Posterior vena cava (tissue), 2 donors: Measurements from ENCODE around the gene KRTAP5-3. TPM values are rescaled to one million over a fixed set of nuclear protein-coding genes. Genes with fewer than 3 reads are reported as not detected.

Experiments used
- DNase-seq: peaks from one replicate; pipeline ENCODE4 v3.0.0-alpha.2; 2020; ENCODE audit warnings: low spot score
- intact Hi-C, 2 donors: fragments of 100-400 bp; cut with DNase I; formaldehyde crosslinking; loops; one replicate each; pipeline versions ENCODE4 v1.14.1 to v1.14.2; 2022 to 2023
- total RNA-seq, 2 donors: library from RNA; stranded (reverse); fragmentation: NEBNext Ultra II Directional; extraction: Animal tissue kit (Norgen Biotek cat#: 25700); gene quantifications; one replicate each; pipeline ENCODE4 v1.2.1, GENCODE V29; 2021
- donor health status: DM: yes; HTN: yes; CAD: no.
- donor health status: DM: yes; HTN: yes; CAD: no.

The KRTAP5-3 gene
- total RNA-seq, 2 donors from 2014 or later, result not detected

GRCh38 chr11:1570896-1571759 is 37.1 kb downstream of the KRTAP5-3 start:
- peak; percentile 73 for DNase-seq
- intact Hi-C loops, result no loop called here

- peak; percentile 64 for DNase-seq
- intact Hi-C loops, result no loop called here
Observed at GRCh38 chr11:1570531-1570895, 37.8 kb downstream of the KRTAP5-3 start.

- intact Hi-C loops, result no loop called here
- DNase-seq, result peak; percentile 41
Observed at GRCh38 chr11:1570001-1570453, 38.2 kb downstream of the KRTAP5-3 start.

DNA sequence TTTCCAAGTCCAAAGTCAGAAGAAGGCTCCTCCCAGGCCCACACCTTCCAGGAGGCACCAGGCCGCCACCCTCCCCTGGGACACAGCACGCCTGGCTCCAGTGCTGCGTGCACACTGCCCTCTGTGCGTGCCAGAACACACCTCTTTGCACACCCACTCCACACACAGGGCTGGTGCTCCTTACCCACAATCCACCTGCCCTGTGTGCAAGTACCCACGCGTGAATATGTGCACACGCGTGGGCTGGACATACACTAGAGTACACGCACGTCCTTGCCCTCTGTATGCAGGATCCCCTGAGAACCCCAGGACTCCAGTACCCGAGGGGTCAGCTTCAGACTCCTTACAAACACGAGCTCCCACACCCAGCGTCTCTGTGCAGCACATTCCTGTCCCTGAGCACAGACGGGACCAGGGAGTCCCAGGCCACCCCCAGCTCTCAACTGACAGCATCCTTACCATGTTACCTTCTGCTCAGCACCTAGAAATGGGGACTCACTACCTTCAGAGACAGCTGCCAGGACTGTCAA is 38.9 kb downstream of the KRTAP5-3 start:
- DNase-seq, result peak; percentile 60
- intact Hi-C loops, result no loop called here

GRCh38 chr11:1568441-1568911 is 39.8 kb downstream of the KRTAP5-3 start:
- DNase-seq, result peak; percentile 62
- intact Hi-C loops, result no loop called here

GRCh38 chr11:1567721-1568100 is 40.6 kb downstream of the KRTAP5-3 start:
- DNase-seq, result no peak

GRCh38 chr11:1567052-1567720 is 41.1 kb downstream of the KRTAP5-3 start:
- intact Hi-C loops, result no loop called here
- DNase-seq, result no peak

More at GRCh38 chr11:1567721-1568100, 40.6 kb downstream of the KRTAP5-3 start:
- intact Hi-C loops, result no loop called here

GRCh38 chr11:1566381-1567051 is 41.7 kb downstream of the KRTAP5-3 start:
- intact Hi-C loops, result no loop called here
- no peak for DNase-seq

DNA sequence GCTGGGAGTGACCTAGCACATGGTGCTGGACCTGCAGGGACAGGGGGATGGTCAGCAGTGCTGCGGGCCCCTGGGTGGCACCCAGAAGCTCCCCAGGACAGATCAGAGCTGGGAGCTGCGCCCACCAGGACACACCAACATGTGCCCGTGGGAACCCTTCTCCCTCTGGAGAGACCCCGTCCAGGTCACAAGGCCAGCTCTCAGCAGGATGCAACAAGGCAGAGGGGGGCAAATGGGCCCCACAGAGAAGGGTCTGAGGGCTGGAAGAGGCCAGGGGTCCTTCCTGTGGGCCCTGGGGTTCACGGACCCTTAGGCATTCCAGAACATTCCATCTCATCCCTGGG is 42.4 kb downstream of the KRTAP5-3 start:
- intact Hi-C loops, result no loop called here
- DNase-seq, result no peak

DNA sequence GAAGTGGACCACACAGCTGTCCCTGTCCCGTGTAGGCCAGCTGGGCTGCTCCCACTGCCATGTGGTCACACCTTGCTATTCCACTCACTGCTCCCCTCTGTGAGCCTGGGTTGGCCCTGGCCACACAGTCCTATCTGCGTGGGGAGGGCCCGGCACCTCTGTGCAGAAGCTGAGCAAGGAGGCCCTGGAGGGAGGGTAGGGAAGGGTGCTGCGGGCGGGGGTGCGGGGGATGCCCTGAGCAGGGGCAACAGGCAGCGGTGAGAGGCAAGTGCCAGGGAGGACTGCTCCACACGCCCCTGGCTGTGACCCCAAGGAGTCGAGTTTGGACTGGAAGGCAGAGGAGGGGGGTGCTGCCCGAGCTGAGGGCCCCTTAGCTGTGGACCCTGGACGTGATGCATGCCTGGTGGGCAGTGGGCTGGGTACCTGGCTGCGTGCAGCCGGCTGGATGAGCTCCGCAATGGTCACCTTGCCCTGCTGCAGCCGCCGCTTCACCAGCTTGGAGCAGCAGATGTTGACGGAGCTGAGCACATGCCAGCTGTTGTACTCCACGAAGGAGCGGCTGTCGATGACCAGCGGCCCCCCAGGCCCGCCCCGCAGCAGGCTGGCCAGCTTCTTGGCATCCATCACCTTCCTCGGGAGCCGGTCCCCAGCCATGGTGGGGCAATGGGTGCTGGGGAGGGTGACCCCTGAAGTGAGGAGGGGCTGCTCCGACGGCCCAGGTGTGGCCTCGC is 42.9 kb downstream of the KRTAP5-3 start:
- no peak for DNase-seq
- intact Hi-C loops, result no loop called here

DNA sequence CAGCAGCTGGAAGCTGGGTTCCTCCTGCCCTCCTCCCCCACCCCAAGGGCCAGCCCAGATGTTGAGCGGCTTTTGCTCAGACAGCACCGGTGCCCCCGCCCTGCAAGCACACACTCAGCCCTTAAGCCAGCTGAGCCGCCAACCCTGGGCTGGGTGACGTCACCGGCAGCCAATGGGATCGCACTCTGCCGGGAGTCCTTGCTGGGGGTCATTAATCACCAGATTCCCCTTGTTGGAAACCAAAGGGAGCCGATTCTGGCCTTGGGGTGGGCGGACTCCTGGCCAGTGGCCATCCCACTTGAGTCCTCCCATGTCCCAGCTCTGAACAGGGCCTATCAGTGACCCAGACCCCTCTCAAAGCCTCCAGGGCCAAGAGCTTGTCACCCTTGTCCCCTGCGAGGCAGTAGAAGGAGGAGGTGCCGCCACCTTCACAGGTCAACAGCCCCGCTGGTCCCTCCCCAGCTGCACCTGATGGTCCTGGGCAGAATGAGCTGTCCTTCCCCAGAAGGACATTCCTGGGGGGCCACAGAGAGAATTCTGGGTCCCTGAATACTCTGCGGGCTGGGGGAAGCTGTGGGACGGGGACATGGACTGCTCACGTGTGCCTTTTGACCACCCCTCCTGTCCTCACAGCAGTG is 43.6 kb downstream of the KRTAP5-3 start:
- no peak for DNase-seq
- intact Hi-C loops, result no loop called here

DNA sequence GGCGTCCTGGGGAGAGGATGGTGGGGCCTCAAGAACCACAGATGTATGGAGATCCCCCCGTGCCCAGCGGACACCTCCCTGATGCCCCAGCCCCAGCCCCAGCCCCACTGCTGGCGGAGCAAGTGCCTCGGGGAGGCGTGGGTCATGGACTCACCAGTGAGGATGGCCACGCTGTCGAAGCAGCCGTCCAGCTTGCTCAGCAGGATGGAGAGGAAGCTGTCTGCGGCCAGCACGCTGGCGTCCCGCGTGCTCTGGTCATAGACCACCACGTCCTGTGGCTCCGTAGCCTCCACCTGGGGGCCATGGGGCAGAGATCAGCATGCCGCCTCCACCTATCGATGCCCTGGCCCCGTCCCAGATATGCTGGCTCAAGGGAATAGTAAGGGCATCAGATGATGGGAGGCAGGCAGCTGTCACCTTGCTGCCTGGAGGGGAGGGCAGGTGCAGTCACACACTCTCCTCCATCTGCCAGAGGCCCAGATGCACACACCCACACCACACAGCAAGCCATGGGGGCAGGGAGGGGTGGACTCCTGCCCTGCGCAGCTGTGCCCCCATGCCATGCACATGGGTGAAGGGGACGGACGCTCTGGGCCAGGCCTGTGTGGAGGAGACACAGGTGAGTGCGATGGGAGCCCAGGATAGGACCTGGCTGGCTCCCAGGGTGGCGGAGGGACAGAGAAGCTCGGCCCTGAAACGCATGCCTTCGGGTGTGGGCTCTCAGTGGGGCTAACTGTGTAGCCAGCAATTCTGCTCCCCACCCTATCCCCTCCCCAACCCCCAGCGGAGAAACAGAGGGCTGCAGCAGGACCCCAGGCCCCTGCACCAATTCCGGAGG is 44.3 kb downstream of the KRTAP5-3 start:
- intact Hi-C loops, result no loop called here
- DNase-seq, result no peak

DNA sequence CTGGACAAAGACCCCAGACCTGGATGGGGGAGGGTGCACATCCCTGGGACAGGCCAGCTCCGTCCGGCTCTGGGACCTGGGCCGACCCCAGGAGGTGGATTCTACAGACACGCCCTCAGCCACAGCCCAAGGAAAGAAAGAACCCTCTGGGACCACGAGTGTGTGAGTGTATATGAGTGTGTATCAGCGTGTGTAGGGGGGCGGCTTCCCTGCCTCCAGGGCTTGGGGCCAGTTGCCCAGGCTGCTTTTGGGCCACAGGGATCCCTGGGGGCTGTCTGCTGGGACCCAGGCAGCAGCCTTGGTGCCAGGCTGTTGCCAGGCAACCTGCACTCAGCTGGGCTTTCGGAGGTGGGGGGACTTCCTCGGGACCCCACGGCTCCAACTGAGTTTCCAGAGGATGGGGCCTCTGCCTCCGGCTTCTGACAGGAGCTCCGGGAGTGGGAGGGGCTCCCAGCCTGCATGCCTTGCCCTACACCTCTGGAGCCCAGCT is 45.1 kb downstream of the KRTAP5-3 start:
- intact Hi-C loops, result no loop called here
- no peak for DNase-seq

GRCh38 chr11:1562469-1563148 is 45.7 kb downstream of the KRTAP5-3 start:
- intact Hi-C loops, result no loop called here

DNA sequence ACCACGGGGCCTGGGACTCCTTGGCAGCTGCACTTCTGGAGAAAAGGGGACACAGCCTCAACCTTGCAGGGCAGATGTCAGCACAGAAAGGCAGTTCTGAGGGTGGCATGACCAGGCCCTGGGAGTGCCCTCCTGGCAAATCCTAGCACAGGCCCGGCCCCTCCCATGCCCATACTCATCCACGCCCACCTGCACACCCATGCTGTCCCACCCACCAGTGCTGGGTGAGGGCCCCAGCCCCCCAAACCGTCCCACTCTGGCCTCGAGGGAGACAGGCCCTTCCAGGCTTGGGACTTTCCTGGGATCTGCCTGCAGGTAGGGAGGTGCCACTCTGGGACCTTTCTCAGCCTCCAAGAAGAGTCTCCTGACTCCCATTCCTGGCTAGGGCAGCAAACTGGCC is 46.3 kb downstream of the KRTAP5-3 start:
- intact Hi-C loops, result no loop called here
- no peak for DNase-seq

More at GRCh38 chr11:1562469-1563148, 45.7 kb downstream of the KRTAP5-3 start:
- DNase-seq, result no peak

- intact Hi-C loops, result no loop called here
- DNase-seq, result no peak
Observed at GRCh38 chr11:1561266-1561665, 47.0 kb downstream of the KRTAP5-3 start.

DNA sequence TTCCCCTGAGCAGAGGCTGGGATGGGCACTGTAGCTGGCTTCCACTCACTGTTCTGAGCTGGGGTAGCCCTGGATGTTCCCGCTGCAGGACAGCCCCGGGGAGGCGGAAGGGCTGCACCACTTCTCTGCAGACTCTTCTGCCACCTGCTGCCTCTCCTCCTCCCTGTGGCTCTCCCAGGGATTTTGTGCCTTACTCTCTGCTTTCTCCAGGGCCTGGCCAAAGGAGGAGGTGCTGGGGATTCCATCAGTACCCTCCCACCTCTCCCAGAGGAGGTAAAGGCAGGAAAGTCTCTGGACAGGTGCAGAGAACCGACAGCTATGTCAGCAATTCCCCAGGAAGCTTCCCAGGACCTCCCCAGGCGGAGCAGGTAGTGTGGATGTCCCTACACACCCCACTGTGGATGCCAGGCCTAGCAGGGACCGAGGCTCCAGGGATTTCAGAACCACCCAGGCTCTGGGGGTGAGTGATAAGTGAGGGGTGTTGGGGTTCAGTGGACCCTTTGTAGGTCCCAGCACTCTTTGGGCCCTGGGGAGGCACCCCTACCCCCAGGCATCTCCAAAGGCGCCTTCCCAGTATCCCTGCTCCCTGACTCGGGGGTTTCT is 47.5 kb downstream of the KRTAP5-3 start:
- intact Hi-C loops, result no loop called here
- no peak for DNase-seq
